HCT116 (cell line): ENCODE data around the gene KRTAP9-7. TPM values are rescaled to one million over a fixed set of nuclear protein-coding genes. Genes with fewer than 3 reads are reported as not detected.

Source experiments
- ATAC-seq: fragments of 200-7000 bp; cut with Tn5 transposase; 2 replicates; pipeline ENCODE4 v1.9.1; 2020; ENCODE audit warnings: mild to moderate bottlenecking, moderate library complexity
- BruUV-seq: library from RNA; stranded (reverse); fragments of 400-500 nt; replicated peaks from 2 replicates; lab custom pipeline; 2021; lab: Mats Ljungman, UMichigan
- CTCF ChIA-PET: fragments of 300-600 bp; sonication (Branson Sonifier 250); formaldehyde crosslinking; loops from one replicate; lab custom pipeline; 2021; ENCODE audit warnings: antibody characterized with exemption; lab: Charles Lee
- POLR2A ChIA-PET: fragments of 300-600, 350-600 bp; sonication (Branson Sonifier 250); formaldehyde crosslinking; loops from one replicate; lab custom pipeline; 2021; ENCODE audit warnings: antibody characterized with exemption; lab: Charles Lee
- RAD21 ChIA-PET, 2 experiments: fragments of 300-600 bp; sonication (Branson Sonifier 250); formaldehyde crosslinking; loops; one replicate each; lab custom pipeline; 2023; ENCODE audit warnings: low total read pairs in 2 of 2; ENCODE audit not compliant: uncharacterized antibody in 2 of 2, unreplicated experiment in 2 of 2, low non-redundant PET in 1 of 2; lab: Charles Lee
- DNase-seq: peaks from one replicate; pipeline ENCODE4 v3.0.0-alpha.2; 2010; ENCODE audit warnings: low read depth, low spot score
- H2AFZ ChIP-seq: fragments of 200-600 bp; shearing (Covaris generic), sonication (generic); 2 replicates; pipeline ENCODE4 v1.6.1; 2017; ENCODE audit warnings: low read depth, mixed run types, mixed read lengths, antibody characterized with exemption, low read length; ENCODE audit not compliant: poor library complexity, severe bottlenecking
- H3K27ac ChIP-seq: 2 replicates; pipeline ENCODE4 v1.5.1; 2012; ENCODE audit warnings: low read depth, low read length
- H3K27me3 ChIP-seq: fragments of 200-600 bp; sonication (generic); 2 replicates; pipeline ENCODE4 v1.6.1; 2016; ENCODE audit warnings: mixed run types, low read length, mixed read lengths; ENCODE audit not compliant: insufficient read depth
- H3K36me3 ChIP-seq, 2 experiments: fragments of 200-500 bp in 1 of 2; fragments of 200-600 bp in 1 of 2; sonication (Bioruptor generic) in 1 of 2; sonication (generic) in 1 of 2; 2 replicates each; pipeline versions ENCODE4 v1.5.1 to v1.6.1; 2014 to 2016; ENCODE audit warnings: low read length in 2 of 2, inconsistent platforms in 1 of 2, mixed read lengths in 1 of 2, mixed run types in 1 of 2; ENCODE audit not compliant: insufficient read depth in 2 of 2, control insufficient read depth in 1 of 2
- H3K4me1 ChIP-seq, 2 experiments: fragments of 200-600 bp in 1 of 2; sonication (generic) in 1 of 2; 2 replicates each; pipeline versions ENCODE4 v1.5.1 to v1.6.1; 2012 to 2017; ENCODE audit warnings: low read length in 2 of 2, inconsistent platforms in 1 of 2, mild to moderate bottlenecking in 1 of 2, mixed read lengths in 1 of 2, mixed run types in 1 of 2, moderate library complexity in 1 of 2; ENCODE audit not compliant: insufficient read depth in 2 of 2, control insufficient read depth in 1 of 2
- H3K4me2 ChIP-seq: fragments of 200-600 bp; sonication (generic); 2 replicates; pipeline ENCODE4 v1.6.1; 2017; ENCODE audit warnings: mixed run types, low read length, mixed read lengths
- H3K4me3 ChIP-seq, 2 experiments: fragments of 200-600 bp in 1 of 2; sonication (generic) in 1 of 2; replicated peaks in 1 of 2; 2 replicates each; pipeline ENCODE4 v1.5.1; 2011 to 2016; ENCODE audit warnings: low read length in 2 of 2, control low read depth in 1 of 2, low read depth in 1 of 2, mild to moderate bottlenecking in 1 of 2, mixed read lengths in 1 of 2, mixed run types in 1 of 2
- H3K79me2 ChIP-seq: fragments of 200-600 bp; sonication (generic); 2 replicates; pipeline ENCODE4 v1.6.1; 2017; ENCODE audit warnings: mild to moderate bottlenecking, mixed run types, low read length, moderate library complexity, mixed read lengths; ENCODE audit not compliant: insufficient read depth
- H3K9ac ChIP-seq: fragments of 200-600 bp; sonication (generic); 2 replicates; pipeline ENCODE4 v1.6.1; 2016; ENCODE audit warnings: low read length, mixed read lengths
- H3K9me2 ChIP-seq: fragments of 200-600 bp; sonication (generic), shearing (Covaris generic); 2 replicates; pipeline ENCODE4 v1.6.1; 2017; ENCODE audit warnings: mixed run types, mild to moderate bottlenecking, moderate library complexity; ENCODE audit not compliant: insufficient read depth
- H3K9me3 ChIP-seq, 2 experiments: fragments of 200-500 bp in 1 of 2; fragments of 200-600 bp in 1 of 2; sonication (Bioruptor generic) in 1 of 2; sonication (generic) in 1 of 2; 2 replicates each; pipeline ENCODE4 v1.6.1; 2014 to 2017; ENCODE audit warnings: low read length in 2 of 2, mixed read lengths in 2 of 2, inconsistent platforms in 1 of 2, low read depth in 1 of 2, mild to moderate bottlenecking in 1 of 2, mixed run types in 1 of 2, moderate library complexity in 1 of 2; ENCODE audit not compliant: control insufficient read depth in 1 of 2, insufficient read depth in 1 of 2
- H4K20me1 ChIP-seq: fragments of 200-600 bp; sonication (generic), shearing (Covaris generic); 2 replicates; pipeline ENCODE4 v1.6.1; 2017; ENCODE audit warnings: mixed run types, mild to moderate bottlenecking, moderate library complexity; ENCODE audit not compliant: insufficient read depth
- CEBPB ChIP-seq: IDR thresholded peaks from 2 replicates; pipeline ENCODE4 v1.6.1; 2012; ENCODE audit warnings: low read depth
- ELF1 ChIP-seq: IDR thresholded peaks from 2 replicates; pipeline ENCODE4 v1.6.1; 2012; ENCODE audit warnings: low read depth, borderline replicate concordance
- POLR2A ChIP-seq: IDR thresholded peaks from 2 replicates; pipeline ENCODE4 v1.7.0; 2011; ENCODE audit warnings: borderline replicate concordance; ENCODE audit not compliant: insufficient read depth, insufficient read length; ENCODE audit errors: extremely low read depth
- POLR2AphosphoS5 ChIP-seq: IDR thresholded peaks from 2 replicates; pipeline ENCODE4 v1.6.1; 2011; ENCODE audit warnings: mild to moderate bottlenecking, low read depth, low read length, moderate library complexity
- RAD21 ChIP-seq: IDR thresholded peaks from 2 replicates; pipeline ENCODE4 v1.6.1; 2012; ENCODE audit warnings: low read depth, mild to moderate bottlenecking
- SIN3A ChIP-seq: IDR thresholded peaks from 2 replicates; pipeline ENCODE4 v1.6.1; 2012; ENCODE audit warnings: low read depth
- SP1 ChIP-seq: IDR thresholded peaks from 2 replicates; pipeline ENCODE4 v1.6.1; 2012; ENCODE audit warnings: low read depth
- TCF7L2 ChIP-seq: IDR thresholded peaks from 2 replicates; pipeline ENCODE4 v1.7.0; 2011; ENCODE audit warnings: borderline replicate concordance, inconsistent platforms; ENCODE audit not compliant: insufficient read depth, insufficient read length; ENCODE audit errors: extremely low read depth
- YY1 ChIP-seq: IDR thresholded peaks from 2 replicates; pipeline ENCODE4 v1.6.1; 2011; ENCODE audit warnings: low read length, low read depth, moderate library complexity, mild to moderate bottlenecking; ENCODE audit not compliant: insufficient replicate concordance; ENCODE audit errors: extremely low read depth
- ZBTB33 ChIP-seq: IDR thresholded peaks from 2 replicates; pipeline ENCODE4 v1.6.1; 2011; ENCODE audit warnings: mild to moderate bottlenecking, low read length, moderate library complexity; ENCODE audit not compliant: insufficient replicate concordance; ENCODE audit errors: extremely low read depth
- intact Hi-C: fragments of 100-400 bp; cut with micrococcal nuclease; formaldehyde crosslinking; loops from 2 replicates; pipeline ENCODE4 v1.10.0; 2022
- total RNA-seq: library from RNA; stranded (reverse); gene quantifications from one replicate; pipeline ENCODE4 v1.2.1, GENCODE V29; 2021; ENCODE audit not compliant: unreplicated experiment

KRTAP9-7 gene
- total RNA-seq, 1 experiment from 2014 or later: not detected

GRCh38 chr17:41308251-41308917, 32.9 kb downstream of the KRTAP9-7 start:
- Histone ChIP-seq H3K27me3 (no peaks in the 10 kb centered on the region), H3K4me3 (no peak overlapping the region), H2AFZ (no peak overlapping the region), H3K36me3 (no peaks in the 10 kb centered on the region)
- no peak for ATAC-seq
- BruUV-seq: no TSS peak
- CTCF ChIA-PET: no interaction called here
- no peak for TF ChIP-seq YY1
- no peak for TF ChIP-seq RAD21
- TF ChIP-seq ELF1: no peak
- TF ChIP-seq TCF7L2: no peak
- no peak for TF ChIP-seq POLR2AphosphoS5
- TF ChIP-seq SIN3A: no peak
- TF ChIP-seq SP1: no peak
- TF ChIP-seq POLR2A: no peak
- TF ChIP-seq, all 23 proteins: peak for 0
- no peak for DNase-seq
- ChIA-PET POLR2A (no interaction called here), RAD21 (no interaction called here)
- Histone ChIP-seq H3K4me1 (no peaks in the 10 kb centered on the region), H3K9ac (no peak overlapping the region), H4K20me1 (no peaks in the 10 kb centered on the region), H3K79me2 (no peaks in the 10 kb centered on the region), H3K27ac (no peak overlapping the region), H3K4me2 (no peak overlapping the region), H3K9me3 (no peaks in the 10 kb centered on the region), H3K9me2 (no peaks in the 10 kb centered on the region)
- intact Hi-C loops: no loop called here

- no peak for TF ChIP-seq CEBPB
- no peak for TF ChIP-seq ZBTB33
- H3K27me3 ChIP-seq: no peaks in the 10 kb centered on the region
- H4K20me1 ChIP-seq: no peaks in the 10 kb centered on the region
- H3K4me3 ChIP-seq: no peak within 1 kb of the TSS
- H3K9me3 ChIP-seq: no peaks in the 10 kb centered on the region
- no peaks in the 10 kb centered on the region for H3K79me2 ChIP-seq
- no peaks in the 10 kb centered on the region for H3K4me1 ChIP-seq
- H3K27ac ChIP-seq: no peak within 1 kb of the TSS
- DNase-seq (no peak), ATAC-seq (no peak)
- POLR2A ChIA-PET: no interaction called here
- no peaks in the 10 kb centered on the region for H3K9me2 ChIP-seq
- RAD21 ChIA-PET: no interaction called here
- no peak within 1 kb of the TSS for H2AFZ ChIP-seq
- no peaks in the 10 kb centered on the region for H3K36me3 ChIP-seq
- CTCF ChIA-PET: no interaction called here
- intact Hi-C loops: no loop called here
- BruUV-seq: no TSS peak
- no peak within 1 kb of the TSS for H3K9ac ChIP-seq
- H3K4me2 ChIP-seq: no peak within 1 kb of the TSS
These were observed 33.4 kb downstream of the KRTAP9-7 start, which contains the start of gene KRTAP16-1 for GRCh38 chr17:41308918-41309359. TSS of gene KRTAP16-1 (minus strand) at chr17:41309309. CDS start at chr17:41309253, 56 bp downstream.
